ENCODE data around the gene CRYL1.

GRCh38 chr13:20425819-20426219, 99.8 kb downstream of the CRYL1 start:
- TF ChIP-seq, protein P1, sequence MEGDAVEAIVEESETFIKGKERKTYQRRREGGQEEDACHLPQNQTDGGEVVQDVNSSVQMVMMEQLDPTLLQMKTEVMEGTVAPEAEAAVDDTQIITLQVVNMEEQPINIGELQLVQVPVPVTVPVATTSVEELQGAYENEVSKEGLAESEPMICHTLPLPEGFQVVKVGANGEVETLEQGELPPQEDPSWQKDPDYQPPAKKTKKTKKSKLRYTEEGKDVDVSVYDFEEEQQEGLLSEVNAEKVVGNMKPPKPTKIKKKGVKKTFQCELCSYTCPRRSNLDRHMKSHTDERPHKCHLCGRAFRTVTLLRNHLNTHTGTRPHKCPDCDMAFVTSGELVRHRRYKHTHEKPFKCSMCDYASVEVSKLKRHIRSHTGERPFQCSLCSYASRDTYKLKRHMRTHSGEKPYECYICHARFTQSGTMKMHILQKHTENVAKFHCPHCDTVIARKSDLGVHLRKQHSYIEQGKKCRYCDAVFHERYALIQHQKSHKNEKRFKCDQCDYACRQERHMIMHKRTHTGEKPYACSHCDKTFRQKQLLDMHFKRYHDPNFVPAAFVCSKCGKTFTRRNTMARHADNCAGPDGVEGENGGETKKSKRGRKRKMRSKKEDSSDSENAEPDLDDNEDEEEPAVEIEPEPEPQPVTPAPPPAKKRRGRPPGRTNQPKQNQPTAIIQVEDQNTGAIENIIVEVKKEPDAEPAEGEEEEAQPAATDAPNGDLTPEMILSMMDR (conservative IDR thresholded peaks at IDR 0.05 in 1 of 2, IDR thresholded peaks at IDR 0.05 in 1 of 2; ENCODE audit: extremely low read depth in 1 of 2, insufficient read depth in 1 of 2, low read depth in 1 of 2, low read length in 2 of 2): no peak
- no peak for TF ChIP-seq EZH2 (IDR thresholded peaks at IDR 0.05; ENCODE audit: borderline replicate concordance, low read length)
